HG03520 (cell line): ENCODE measurements around the gene ECM1.

Experiments
- ATAC-seq: cut with Tn5 transposase; IDR thresholded peaks from one replicate; pipeline ENCODE4 v1.9.1; 2021; ENCODE audit warnings: mild to moderate bottlenecking, moderate library complexity; ENCODE audit not compliant: unreplicated experiment

Gene ECM1

GRCh38 chr1:150543500-150544143, 35.7 kb downstream of the ECM1 start:
- ATAC-seq = no peak

GRCh38 chr1:150544204-150544603, 36.3 kb downstream of the ECM1 start:
- ATAC-seq = no peak

- ATAC-seq = no peak
Observed at GRCh38 chr1:150545486-150546032, 37.6 kb downstream of the ECM1 start.

- no peak for ATAC-seq
Observed at GRCh38 chr1:150546294-150546937, 38.5 kb downstream of the ECM1 start.

- ATAC-seq = no peak
Observed at GRCh38 chr1:150548324-150548631, 40.4 kb downstream of the ECM1 start.

GRCh38 chr1:150548632-150549495, 41.0 kb downstream of the ECM1 start, which contains the start of gene ADAMTSL4:
ADAMTSL4 (plus strand) TSS chr1:150549408; CDS start chr1:150552289, 2,881 bp downstream.
- ATAC-seq = no peak

GRCh38 chr1:150549496-150550221, 41.8 kb downstream of the ECM1 start:
- ATAC-seq = no peak

- ATAC-seq = no peak
Observed at GRCh38 chr1:150550222-150551050, 42.5 kb downstream of the ECM1 start.

- ATAC-seq = no peak
Observed at GRCh38 chr1:150551051-150551783, 43.3 kb downstream of the ECM1 start.

- ATAC-seq = no peak
Observed at GRCh38 chr1:150551784-150552127, 43.8 kb downstream of the ECM1 start.

GRCh38 chr1:150552128-150552910, 44.4 kb downstream of the ECM1 start:
- no peak for ATAC-seq

GRCh38 chr1:150552911-150553289, 45.0 kb downstream of the ECM1 start:
- no peak for ATAC-seq

- no peak for ATAC-seq
Observed at GRCh38 chr1:150553392-150554085, 45.6 kb downstream of the ECM1 start.

GRCh38 chr1:150554086-150554452, 46.2 kb downstream of the ECM1 start:
- ATAC-seq = no peak

GRCh38 chr1:150555198-150555970, 47.5 kb downstream of the ECM1 start:
- ATAC-seq = no peak

GRCh38 chr1:150555971-150556865, 48.3 kb downstream of the ECM1 start:
- no peak for ATAC-seq
